Neural cell (in vitro differentiated cells): ENCODE results near the gene LEMD2. TPM values are rescaled to one million over a fixed set of nuclear protein-coding genes. Genes with fewer than 3 reads are reported as not detected.

Source experiments
- H2AFZ ChIP-seq: fragments of 200-600, 300-800 bp; sonication (generic), shearing (Covaris generic); 2 replicates; pipeline ENCODE4 v1.6.0; 2014; ENCODE audit warnings: low read depth, mild to moderate bottlenecking, antibody characterized with exemption, low read length, moderate library complexity
- H3F3A ChIP-seq: fragments of 200-600 bp; shearing (Covaris generic); 2 replicates; pipeline ENCODE4 v1.6.1; 2016; ENCODE audit warnings: mild to moderate bottlenecking, moderate library complexity, mixed read lengths, antibody characterized with exemption, low read length; ENCODE audit not compliant: insufficient read depth, poor library complexity, severe bottlenecking
- H3K27ac ChIP-seq: fragments of 200-600, 300-800 bp; sonication (generic), shearing (Covaris generic); 2 replicates; pipeline ENCODE4 v1.5.1; 2014; ENCODE audit warnings: mild to moderate bottlenecking, low read length, moderate library complexity
- H3K27me3 ChIP-seq: fragments of 300-800, 200-600 bp; sonication (generic), shearing (Covaris generic); 2 replicates; pipeline ENCODE4 v1.6.0; 2014; ENCODE audit warnings: mild to moderate bottlenecking, low read depth, low read length, moderate library complexity; ENCODE audit not compliant: insufficient read depth
- H3K36me3 ChIP-seq: fragments of 300-800, 200-600 bp; sonication (generic), shearing (Covaris generic); 2 replicates; pipeline ENCODE4 v1.5.1; 2014; ENCODE audit warnings: mild to moderate bottlenecking, antibody characterized with exemption, low read length, moderate library complexity; ENCODE audit not compliant: insufficient read depth
- H3K4me2 ChIP-seq: fragments of 300-800, 200-600 bp; sonication (generic), shearing (Covaris generic); 2 replicates; pipeline ENCODE4 v1.6.0; 2014; ENCODE audit warnings: mild to moderate bottlenecking, low read length
- H3K4me3 ChIP-seq: fragments of 300-800, 200-600 bp; sonication (generic), shearing (Covaris generic); 2 replicates; pipeline ENCODE4 v1.5.1; 2014; ENCODE audit warnings: mild to moderate bottlenecking, low read length, moderate library complexity
- H3K79me2 ChIP-seq: fragments of 200-600 bp; shearing (Covaris generic); replicated peaks from 2 replicates; pipeline ENCODE4 v1.6.0; 2014; ENCODE audit warnings: mild to moderate bottlenecking, low read length, moderate library complexity; ENCODE audit not compliant: insufficient read depth
- H3K9ac ChIP-seq: fragments of 300-800, 200-600 bp; sonication (generic), shearing (Covaris generic); 2 replicates; pipeline ENCODE4 v1.6.1; 2016; ENCODE audit warnings: mild to moderate bottlenecking, low read length, mixed read lengths
- H3K9me2 ChIP-seq: fragments of 200-600 bp; shearing (Covaris generic); 2 replicates; pipeline ENCODE4 v1.6.1; 2016; ENCODE audit warnings: mild to moderate bottlenecking, low read length, mixed read lengths; ENCODE audit not compliant: insufficient read depth
- H3K9me3 ChIP-seq: fragments of 200-600, 300-800 bp; sonication (generic), shearing (Covaris generic); 2 replicates; pipeline ENCODE4 v1.6.1; 2016; ENCODE audit warnings: mild to moderate bottlenecking, mixed run types, low read length, moderate library complexity, mixed read lengths
- H4K20me1 ChIP-seq: fragments of 200-600 bp; shearing (Covaris generic); 2 replicates; pipeline ENCODE4 v1.6.1; 2016; ENCODE audit warnings: mild to moderate bottlenecking, mixed run types; ENCODE audit not compliant: insufficient read depth
- CTCF ChIP-seq: fragments of 450-650 bp; IDR thresholded peaks from 2 replicates; pipeline ENCODE4 v1.5.1; 2014; ENCODE audit warnings: antibody characterized with exemption, mild to moderate bottlenecking, moderate library complexity; ENCODE audit not compliant: poor library complexity, severe bottlenecking
- EP300 ChIP-seq: fragments of 450-650 bp; conservative IDR thresholded peaks from 2 replicates; pipeline ENCODE4 v1.6.1; 2014; ENCODE audit warnings: antibody characterized with exemption, mild to moderate bottlenecking, moderate library complexity; ENCODE audit not compliant: poor library complexity, severe bottlenecking
- EZH2 ChIP-seq: fragments of 200-600, 300-800 bp; shearing (Covaris generic), sonication (generic); IDR thresholded peaks from 2 replicates; pipeline ENCODE4 v1.6.1; 2014; ENCODE audit warnings: antibody characterized with exemption, low read length, borderline replicate concordance, mild to moderate bottlenecking; ENCODE audit not compliant: insufficient read depth, poor library complexity, severe bottlenecking
- MXI1 ChIP-seq: fragments of 450-650 bp; conservative IDR thresholded peaks from 2 replicates; pipeline ENCODE4 v1.6.1; 2014; ENCODE audit warnings: antibody characterized with exemption, mild to moderate bottlenecking; ENCODE audit not compliant: poor library complexity, severe bottlenecking
- POLR2AphosphoS5 ChIP-seq: IDR thresholded peaks from 2 replicates; pipeline ENCODE4 v1.6.1; 2012
- RAD21 ChIP-seq: fragments of 450-650 bp; conservative IDR thresholded peaks from 2 replicates; pipeline ENCODE4 v1.6.1; 2014; ENCODE audit warnings: antibody characterized with exemption, mild to moderate bottlenecking, moderate library complexity
- SMC3 ChIP-seq: fragments of 450-650 bp; conservative IDR thresholded peaks from 2 replicates; pipeline ENCODE4 v1.6.1; 2014; ENCODE audit warnings: antibody characterized with exemption, mild to moderate bottlenecking, moderate library complexity; ENCODE audit not compliant: poor library complexity
- TAF1 ChIP-seq: IDR thresholded peaks from 2 replicates; pipeline ENCODE4 v1.6.1; 2012; ENCODE audit warnings: low read depth
- polyA plus RNA-seq: library from polyadenylated mRNA; depleted of rRNA; stranded (reverse); fragments of >200 nt; gene quantifications from 2 replicates; pipeline ENCODE4 v1.2.3, GENCODE V29; 2014
- TF ChIP-seq, protein P1 (sequence below): IDR thresholded peaks from 2 replicates; pipeline ENCODE4 v1.6.1; 2012; ENCODE audit warnings: borderline replicate concordance

LEMD2 gene
- polyA plus RNA-seq, 1 donor from 2014 or later = 84.6 TPM

GRCh38 chr6:33830635-33831240, 41.8 kb upstream of the LEMD2 start:
- TF ChIP-seq TAF1 (no peak), POLR2AphosphoS5 (no peak), SMC3 (no peak), EZH2 (no peak), EP300 (no peak), RAD21 (no peak), CTCF (no peak)
- H3K9me2 ChIP-seq = no peaks in the 10 kb centered on the region
- no peaks in the 10 kb centered on the region for H3K79me2 ChIP-seq
- H3K4me2 ChIP-seq = no peak overlapping the region
- no peaks in the 10 kb centered on the region for H3F3A ChIP-seq
- no peaks in the 10 kb centered on the region for H3K9me3 ChIP-seq
- no peaks in the 10 kb centered on the region for H3K36me3 ChIP-seq
- no peaks in the 10 kb centered on the region for H4K20me1 ChIP-seq
- H2AFZ ChIP-seq = no peak overlapping the region
- H3K27ac ChIP-seq = no peak overlapping the region
- H3K27me3 ChIP-seq = no peaks in the 10 kb centered on the region
- H3K4me3 ChIP-seq = no peak overlapping the region
- no peak overlapping the region for H3K9ac ChIP-seq

- no peaks in the 10 kb centered on the region for H3K9me3 ChIP-seq
- H3K27ac ChIP-seq = no peak overlapping the region
- no peak overlapping the region for H3K4me2 ChIP-seq
- no peaks in the 10 kb centered on the region for H3K79me2 ChIP-seq
- H3K4me3 ChIP-seq = no peak overlapping the region
- H3K27me3 ChIP-seq = no peaks in the 10 kb centered on the region
- no peaks in the 10 kb centered on the region for H3K36me3 ChIP-seq
- TF ChIP-seq, protein P1, sequence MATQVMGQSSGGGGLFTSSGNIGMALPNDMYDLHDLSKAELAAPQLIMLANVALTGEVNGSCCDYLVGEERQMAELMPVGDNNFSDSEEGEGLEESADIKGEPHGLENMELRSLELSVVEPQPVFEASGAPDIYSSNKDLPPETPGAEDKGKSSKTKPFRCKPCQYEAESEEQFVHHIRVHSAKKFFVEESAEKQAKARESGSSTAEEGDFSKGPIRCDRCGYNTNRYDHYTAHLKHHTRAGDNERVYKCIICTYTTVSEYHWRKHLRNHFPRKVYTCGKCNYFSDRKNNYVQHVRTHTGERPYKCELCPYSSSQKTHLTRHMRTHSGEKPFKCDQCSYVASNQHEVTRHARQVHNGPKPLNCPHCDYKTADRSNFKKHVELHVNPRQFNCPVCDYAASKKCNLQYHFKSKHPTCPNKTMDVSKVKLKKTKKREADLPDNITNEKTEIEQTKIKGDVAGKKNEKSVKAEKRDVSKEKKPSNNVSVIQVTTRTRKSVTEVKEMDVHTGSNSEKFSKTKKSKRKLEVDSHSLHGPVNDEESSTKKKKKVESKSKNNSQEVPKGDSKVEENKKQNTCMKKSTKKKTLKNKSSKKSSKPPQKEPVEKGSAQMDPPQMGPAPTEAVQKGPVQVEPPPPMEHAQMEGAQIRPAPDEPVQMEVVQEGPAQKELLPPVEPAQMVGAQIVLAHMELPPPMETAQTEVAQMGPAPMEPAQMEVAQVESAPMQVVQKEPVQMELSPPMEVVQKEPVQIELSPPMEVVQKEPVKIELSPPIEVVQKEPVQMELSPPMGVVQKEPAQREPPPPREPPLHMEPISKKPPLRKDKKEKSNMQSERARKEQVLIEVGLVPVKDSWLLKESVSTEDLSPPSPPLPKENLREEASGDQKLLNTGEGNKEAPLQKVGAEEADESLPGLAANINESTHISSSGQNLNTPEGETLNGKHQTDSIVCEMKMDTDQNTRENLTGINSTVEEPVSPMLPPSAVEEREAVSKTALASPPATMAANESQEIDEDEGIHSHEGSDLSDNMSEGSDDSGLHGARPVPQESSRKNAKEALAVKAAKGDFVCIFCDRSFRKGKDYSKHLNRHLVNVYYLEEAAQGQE = no peak
- TF ChIP-seq POLR2AphosphoS5 = no peak
- no peak for TF ChIP-seq MXI1
- TF ChIP-seq SMC3 = no peak
- no peak for TF ChIP-seq EP300
- TF ChIP-seq CTCF = no peak
- TF ChIP-seq EZH2 = no peak
- no peaks in the 10 kb centered on the region for H3K9me2 ChIP-seq
- no peaks in the 10 kb centered on the region for H4K20me1 ChIP-seq
- H3K9ac ChIP-seq = no peak overlapping the region
- H2AFZ ChIP-seq = no peak overlapping the region
- no peaks in the 10 kb centered on the region for H3F3A ChIP-seq
Measured at GRCh38 chr6:33828764-33829731, 40.1 kb upstream of the LEMD2 start.
